Limb (tissue), 2 donors: ENCODE results near the gene ASAP2.
A peak's percentile ranks its signal among the peaks of the same experiment; 100 is the strongest.
"Not testable (repeated sequence)": the region's sequence is repeated elsewhere in the genome, so short reads cannot be mapped to it uniquely, and the experiment has no call there.

Experiments
- DNase-seq, 2 donors: peaks; one replicate each; pipeline ENCODE4 v3.0.0-alpha.2; 2016; ENCODE audit errors: extremely low spot score in 2 of 2

ASAP2 gene

GRCh38 chr2:9211496-9211895, 4.9 kb downstream of the ASAP2 start:
- DNase-seq = peak in 1 of 2 donors; percentile 42

GRCh38 chr2:9212010-9212635, 5.5 kb downstream of the ASAP2 start:
- DNase-seq = no peak

- DNase-seq = no peak
Measured at GRCh38 chr2:9212661-9213411, 6.2 kb downstream of the ASAP2 start.

- DNase-seq = no peak
Measured at GRCh38 chr2:9213477-9214051, 7.0 kb downstream of the ASAP2 start.

- no peak for DNase-seq
Measured at GRCh38 chr2:9214873-9215272, 8.3 kb downstream of the ASAP2 start.

- no peak for DNase-seq
Measured at GRCh38 chr2:9215680-9216079, 9.1 kb downstream of the ASAP2 start.

GRCh38 chr2:9216143-9216542, 9.5 kb downstream of the ASAP2 start:
- DNase-seq = not testable (repeated sequence)

- no peak for DNase-seq
Measured at GRCh38 chr2:9217838-9218770, 11.5 kb downstream of the ASAP2 start.

GRCh38 chr2:9219027-9219445, 12.4 kb downstream of the ASAP2 start:
- no peak for DNase-seq

- no peak for DNase-seq
Measured at GRCh38 chr2:9220201-9220600, 13.6 kb downstream of the ASAP2 start.

GRCh38 chr2:9221223-9221622, 14.6 kb downstream of the ASAP2 start:
- DNase-seq = no peak

GRCh38 chr2:9222239-9222892, 15.8 kb downstream of the ASAP2 start:
- DNase-seq = no peak

- DNase-seq = no peak
Measured at GRCh38 chr2:9222893-9223287, 16.3 kb downstream of the ASAP2 start.

- no peak for DNase-seq
Measured at GRCh38 chr2:9225806-9226205, 19.2 kb downstream of the ASAP2 start.

GRCh38 chr2:9226458-9227380, 20.1 kb downstream of the ASAP2 start:
- DNase-seq = no peak

GRCh38 chr2:9228088-9228751, 21.6 kb downstream of the ASAP2 start:
- DNase-seq = no peak

GRCh38 chr2:9228781-9229469, 22.3 kb downstream of the ASAP2 start:
- no peak for DNase-seq

- no peak for DNase-seq
Measured at GRCh38 chr2:9229470-9229820, 22.8 kb downstream of the ASAP2 start.
